Heart right ventricle (tissue), 16 donors: Measurements from ENCODE around the gene NSMCE1. TPM values are rescaled to one million over a fixed set of nuclear protein-coding genes. Genes with fewer than 3 reads are reported as not detected.

Experiments used
- ATAC-seq, 8 donors: fragments of 200-7000 bp; cut with Tn5 transposase; one replicate each; pipeline ENCODE4 v1.9.1; 2020; ENCODE audit warnings: mild to moderate bottlenecking in 8 of 8, moderate library complexity in 8 of 8, moderate number of reproducible peaks in 1 of 8
- DNase-seq, 2 donors: peaks; one replicate each; pipeline ENCODE4 v3.0.0-alpha.2; 2020
- H3K27ac ChIP-seq, 10 donors: fragments of 200-600 bp; sonication (generic) in 2 of 10; one replicate each; pipeline versions ENCODE4 v1.5.0 to v1.8.0; 2020 to 2022; ENCODE audit warnings: mild to moderate bottlenecking in 3 of 10
- H3K27me3 ChIP-seq, 7 donors: fragments of 200-600 bp; one replicate each; pipeline ENCODE4 v1.8.0; 2021 to 2022; ENCODE audit warnings: mild to moderate bottlenecking in 2 of 7
- H3K36me3 ChIP-seq, 9 donors: fragments of 200-600 bp; sonication (generic) in 1 of 9; one replicate each; pipeline versions ENCODE4 v1.5.0 to v1.8.0; 2020 to 2022; ENCODE audit warnings: mild to moderate bottlenecking in 2 of 9
- H3K4me1 ChIP-seq, 9 donors: fragments of 200-600 bp; sonication (generic) in 1 of 9; one replicate each; pipeline versions ENCODE4 v1.5.0 to v1.8.0; 2020 to 2022; ENCODE audit warnings: mild to moderate bottlenecking in 4 of 9
- H3K4me3 ChIP-seq, 10 donors: fragments of 200-600 bp; sonication (generic) in 2 of 10; one replicate each; pipeline versions ENCODE4 v1.5.0 to v1.8.0; 2020 to 2022; ENCODE audit warnings: mild to moderate bottlenecking in 7 of 10, moderate library complexity in 2 of 10
- H3K9me3 ChIP-seq, 11 donors: fragments of 200-600 bp in 10 of 11; sonication (generic) in 2 of 11; one replicate each; pipeline versions ENCODE4 v1.5.0 to v1.8.0; 2013 to 2022; ENCODE audit warnings: mild to moderate bottlenecking in 2 of 11, control low read depth in 1 of 11, moderate library complexity in 1 of 11
- CTCF ChIP-seq, 9 donors: fragments of 200-600 bp; sonication (generic) in 2 of 9; IDR thresholded peaks; one replicate each; pipeline versions ENCODE4 v1.5.0 to v1.8.0; 2021 to 2022; ENCODE audit warnings: antibody characterized with exemption in 9 of 9, mild to moderate bottlenecking in 5 of 9, moderate library complexity in 1 of 9
- WGBS, 2 donors: extraction: QIAGEN DNeasy Blood & Tissue Kit; methylation state at CpG; one replicate each; pipeline ENCODE4 v1.1.7; 2013; ENCODE audit warnings: inconsistent platforms in 1 of 2; 5-methylcytosine and 5-hydroxymethylcytosine counted together
- intact Hi-C, 10 donors: fragments of 100-400 bp; cut with DNase I; formaldehyde crosslinking; loops; one replicate each; pipeline versions ENCODE4 v1.11.1 to v1.14.2; 2022
- polyA plus RNA-seq, 2 donors: library from polyadenylated mRNA; stranded (reverse); fragments of 200-250 nt; gene quantifications; one replicate each; pipeline ENCODE4 v1.2.3, GENCODE V29; 2013
- total RNA-seq, 10 donors: library from RNA; stranded (reverse); fragmentation: NEBNext Ultra II Directional in 3 of 10; extraction: Animal tissue kit (Norgen Biotek cat#: 25700) in 3 of 10; gene quantifications; one replicate each; pipeline versions ENCODE4 v1.2.1 to v1.2.4, GENCODE V29; 2021 to 2023
- donor health status: Arrhythmogenic right ventricular cardiomyopathy.
- donor health status: ischemic (EF 13 %, LVEDD 7.1; RV severe dilation, severe dysfunction).
- donor health status: healthy with polysubstance abuse.
- donor health status: DM: no; HTN: yes; CAD: no.
- donor health status: DM: no; HTN: no; CAD: no.
- donor health status: ischemic (EF 25% LVEDD 6.9; RV normal size, moderate dysfunction).
- donor health status: ischemic (EF 25% LVEDD 5.7; RV mildly dilated, moderate dysfunction).
- donor health status: healthy.
- donor health status: DM: yes; HTN: yes; CAD: no.
- donor health status: Ischemic cardiomyopathy.
- donor health status: ischemic (EF 35%, LVEDD 5.7; RV mildly dilated, moderate dysfunction).
- donor health status: nonischemic (EF 11% LVEDD 7.7; RV severe dilation, severe dysfunction).
- donor health status: DM: yes; HTN: yes; CAD: no.
- donor health status: PGD.
- donor health status: ischemic (EF 29% LVEDD 5.4; RV normal size, mild dysfunction).
- donor health status: nonischemic (EF 23%, LVEDD 6.1; RV moderate dilation, normal function).

NSMCE1 gene
- total and polyA plus RNA-seq, 12 donors = 33.5 to 57.1 (median 38.1) TPM

DNA sequence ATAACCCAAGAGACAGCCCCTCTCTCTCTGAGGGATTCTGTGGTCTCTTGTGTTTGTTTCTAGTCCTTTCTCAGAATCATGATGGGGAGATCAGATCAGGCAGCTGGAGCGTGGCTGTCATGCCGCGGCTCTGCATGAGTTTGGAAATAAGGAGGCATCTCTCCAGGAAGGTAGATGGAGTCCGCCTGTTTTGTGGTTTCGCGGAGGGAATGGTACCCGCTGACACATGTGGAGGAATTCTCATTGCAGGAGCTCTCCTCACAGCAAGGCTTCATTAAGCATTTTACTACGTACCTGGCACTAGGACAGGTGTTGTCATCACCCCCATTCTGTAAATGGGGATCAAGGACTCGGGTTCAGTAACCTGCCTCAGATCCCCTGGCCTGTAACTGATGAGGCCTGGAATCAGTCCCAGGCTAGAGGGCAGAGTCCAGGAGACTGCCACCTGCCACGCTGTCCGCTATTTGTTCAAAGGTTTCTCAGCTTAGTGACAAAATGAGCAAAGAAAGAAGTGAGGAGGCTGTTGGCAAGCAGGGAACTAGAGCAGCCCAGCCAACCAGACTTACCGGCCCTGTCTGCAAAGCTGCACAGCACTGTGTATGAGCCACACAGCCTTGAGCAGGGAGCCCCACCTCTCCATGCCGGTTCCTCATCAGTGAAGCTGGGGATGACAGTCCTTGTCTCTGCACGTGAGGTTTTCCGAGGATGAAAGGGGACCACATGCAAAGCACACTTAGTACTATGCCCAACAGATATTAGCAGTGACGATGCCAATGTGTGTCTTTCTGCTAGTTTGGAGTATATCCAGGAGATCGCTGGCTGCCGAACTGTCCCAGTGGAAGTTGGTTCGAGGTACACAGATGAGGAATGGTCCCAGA is 54.2 kb downstream of the NSMCE1 start:
- TF ChIP-seq CTCF (IDR thresholded peaks at IDR 0.05) = no peak
- 94 to 95% methylated on average over 19 of the region's 19 CpGs for WGBS, 2 donors

DNA sequence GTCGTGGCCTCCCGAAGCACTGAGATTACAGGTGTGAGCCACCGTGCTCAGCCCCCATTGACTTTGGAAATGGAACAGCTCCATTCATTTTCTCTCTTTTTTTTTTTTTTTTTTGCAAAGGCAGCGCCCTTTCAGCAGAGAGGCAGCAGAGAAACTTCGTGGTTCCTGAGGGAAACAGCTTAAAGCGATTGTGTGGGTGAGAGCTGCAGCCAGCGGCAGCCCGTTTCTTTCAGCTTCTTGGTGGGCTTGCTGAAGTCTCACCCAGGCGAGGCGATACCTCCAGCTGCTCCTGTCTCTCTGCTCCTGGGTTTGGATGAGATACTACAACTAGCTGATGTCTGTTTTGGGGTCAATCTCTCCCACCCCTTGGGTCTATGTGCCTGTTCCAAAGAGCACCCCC is 57.5 kb downstream of the NSMCE1 start:
- peaks cover 0 to 63% (median 9%) of the 10 kb centered on the region in 9 donors for H3K36me3 ChIP-seq

More for the DNA sequence above, 54.2 kb downstream of the NSMCE1 start:
- Histone ChIP-seq H3K27ac (no peak overlapping the region), H3K36me3 (peaks cover 0 to 70% (median 9%) of the 10 kb centered on the region in 9 donors), H3K9me3 (no peaks in the 10 kb centered on the region), H3K27me3 (no peaks in the 10 kb centered on the region), H3K4me1 (no peaks in the 10 kb centered on the region), H3K4me3 (no peak overlapping the region)
- ATAC-seq (no peak), DNase-seq (no peak)
- intact Hi-C loops = no loop called here

DNA sequence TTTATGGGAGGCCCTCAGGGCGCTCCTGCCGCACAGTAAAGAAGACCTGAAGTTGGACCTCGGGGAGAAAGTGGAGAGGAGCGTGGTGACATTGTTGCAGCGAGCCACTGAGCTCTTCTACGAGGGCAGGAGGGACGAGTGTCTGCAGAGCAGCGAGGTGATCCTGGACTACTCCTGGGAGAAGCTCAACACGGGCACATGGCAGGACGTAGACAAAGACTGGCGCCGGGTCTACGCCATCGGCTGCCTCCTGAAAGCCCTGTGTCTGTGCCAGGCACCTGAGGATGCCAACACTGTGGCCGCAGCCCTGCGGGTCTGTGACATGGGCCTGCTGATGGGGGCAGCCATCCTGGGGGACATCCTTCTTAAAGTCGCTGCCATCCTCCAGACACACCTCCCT is 58.4 kb downstream of the NSMCE1 start:
- Histone ChIP-seq H3K27me3 (no peaks in the 10 kb centered on the region), H3K4me1 (peaks cover 0 to under 1% (median 0%) of the 10 kb centered on the region in 9 donors), H3K9me3 (no peaks in the 10 kb centered on the region), H3K36me3 (peaks cover 0 to 55% (median 9%) of the 10 kb centered on the region in 9 donors), H3K27ac (no peak overlapping the region), H3K4me3 (no peak overlapping the region)
- intact Hi-C loops = no loop called here
- WGBS, 2 donors = 94 to 97% methylated on average over 17 of the region's 17 CpGs
- ATAC-seq (peak in 1 of 8 donors; percentile 30), DNase-seq (no peak)
- no peak for TF ChIP-seq CTCF (IDR thresholded peaks at IDR 0.05)

More for the DNA sequence above, 57.5 kb downstream of the NSMCE1 start:
- intact Hi-C loops = no loop called here
- Histone ChIP-seq H3K4me3 (no peak overlapping the region), H3K4me1 (no peaks in the 10 kb centered on the region), H3K9me3 (no peaks in the 10 kb centered on the region), H3K27me3 (no peaks in the 10 kb centered on the region), H3K27ac (no peak overlapping the region)
- 94 to 95% methylated on average over 10 of the region's 10 CpGs for WGBS, 2 donors
- DNase-seq (no peak), ATAC-seq (no peak)
- TF ChIP-seq CTCF (IDR thresholded peaks at IDR 0.05) = no peak

GRCh38 chr16:27209591-27209990 is 59.0 kb downstream of the NSMCE1 start:
- 91 to 92% methylated on average over 8 of the region's 8 CpGs for WGBS, 2 donors
- TF ChIP-seq CTCF (IDR thresholded peaks at IDR 0.05) = no peak
- no peak overlapping the region for H3K4me3 ChIP-seq
- H3K27me3 ChIP-seq = no peaks in the 10 kb centered on the region
- no peaks in the 10 kb centered on the region for H3K9me3 ChIP-seq
- intact Hi-C loops = no loop called here
- H3K27ac ChIP-seq = no peak overlapping the region
- peaks cover 0 to 6% (median 2%) of the 10 kb centered on the region in 9 donors for H3K4me1 ChIP-seq
- H3K36me3 ChIP-seq = peaks cover 0 to 49% (median 9%) of the 10 kb centered on the region in 9 donors
- DNase-seq (no peak), ATAC-seq (no peak)
